Measurements from ENCODE around the gene TMC1.
"Not testable (repeated sequence)": the region's sequence is repeated elsewhere in the genome, so short reads cannot be mapped to it uniquely, and the experiment has no call there.

Gene TMC1

DNA sequence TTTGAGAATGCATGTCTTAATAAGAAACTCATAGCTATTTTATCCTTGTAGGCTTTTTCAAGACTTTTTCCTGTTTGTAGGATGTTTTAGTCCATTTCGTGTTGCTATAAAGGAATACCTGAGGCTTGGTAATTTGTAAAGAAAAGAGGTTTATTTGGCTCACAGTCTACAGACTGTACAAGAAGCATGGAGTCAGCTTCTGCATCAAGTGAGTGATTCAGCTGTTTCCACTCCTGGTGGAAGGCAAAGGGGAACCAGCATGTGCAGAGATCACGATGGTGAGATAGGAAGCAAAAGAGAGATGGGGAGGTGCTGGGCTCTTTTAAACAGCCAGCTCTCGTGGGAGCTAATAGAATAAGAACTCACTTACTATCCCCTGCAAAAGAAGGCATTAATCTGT, 254.2 kb downstream of the TMC1 start:
- DNase-seq, result no peak

DNA sequence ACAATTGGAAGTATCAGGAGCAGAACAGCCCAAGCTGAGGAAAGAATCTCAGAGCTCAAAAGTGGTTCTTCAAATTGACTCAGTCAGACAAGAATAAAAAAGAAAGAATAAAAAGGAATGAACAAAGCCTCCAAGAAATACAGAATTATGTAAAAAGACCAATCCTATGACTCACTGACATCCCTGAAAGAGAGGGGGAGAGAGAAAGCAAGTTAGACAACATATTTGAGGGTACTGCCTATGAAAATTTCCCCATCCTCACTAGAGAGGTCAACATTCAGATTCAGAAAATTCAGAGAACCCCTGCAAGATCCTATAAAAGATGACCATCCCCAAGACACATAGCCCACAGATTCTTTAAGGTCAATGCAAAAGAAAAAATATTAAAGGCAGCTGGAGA, 258.2 kb downstream of the TMC1 start:
- no peak for DNase-seq

DNA sequence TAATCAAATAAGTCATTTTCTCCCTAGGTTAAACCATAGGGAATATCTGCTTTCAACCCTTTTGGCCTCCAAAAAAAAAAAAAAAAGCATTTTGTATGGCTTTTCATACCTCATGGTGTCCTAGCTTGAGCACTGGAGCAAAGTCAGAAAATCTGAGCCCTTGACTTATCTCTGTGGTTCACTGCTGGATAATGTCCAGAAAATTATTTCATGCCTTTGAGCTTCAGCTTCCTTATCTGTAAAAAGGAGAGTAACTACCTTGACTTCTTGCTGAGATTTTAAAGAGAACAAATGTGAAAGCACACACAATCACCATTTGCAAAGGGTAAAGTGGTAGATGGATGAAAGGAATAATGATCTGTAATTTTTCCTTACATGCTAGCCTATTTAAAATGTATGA, 265.5 kb downstream of the TMC1 start:
- no peak for DNase-seq

DNA sequence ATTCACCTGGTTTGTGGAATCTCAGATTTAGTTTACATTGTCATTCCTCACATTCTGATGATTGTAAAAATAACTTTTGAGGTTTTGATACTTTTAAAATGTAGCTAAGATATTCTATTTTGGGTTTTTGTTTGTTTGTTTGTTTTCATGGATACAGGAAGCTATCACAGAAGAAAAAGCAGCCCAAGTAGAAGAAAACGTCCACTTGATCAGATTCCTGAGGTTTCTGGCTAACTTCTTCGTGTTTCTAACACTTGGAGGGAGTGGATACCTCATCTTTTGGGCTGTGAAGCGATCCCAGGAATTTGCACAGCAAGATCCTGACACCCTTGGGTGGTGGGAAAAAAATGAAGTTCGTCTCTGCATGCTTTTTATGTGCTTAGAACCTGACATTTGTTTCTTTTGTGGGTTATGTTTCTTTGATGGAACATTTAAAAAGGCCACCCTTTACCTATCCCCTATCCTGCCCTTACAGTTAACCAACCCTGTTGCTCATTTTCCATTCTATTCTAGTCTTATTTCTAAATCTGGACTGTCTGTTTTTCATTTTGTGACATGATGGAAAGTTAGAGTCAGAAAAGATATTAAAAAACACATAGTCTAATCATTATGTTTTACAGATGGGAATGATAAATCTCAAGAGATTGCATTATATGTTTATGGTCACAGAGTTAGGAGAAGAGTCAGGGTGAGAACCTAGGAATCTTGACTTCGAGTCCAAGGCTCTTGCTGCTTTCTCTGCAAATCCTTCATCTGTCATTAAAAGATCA, 267.7 kb downstream of the TMC1 start:
- no peak for DNase-seq

DNA sequence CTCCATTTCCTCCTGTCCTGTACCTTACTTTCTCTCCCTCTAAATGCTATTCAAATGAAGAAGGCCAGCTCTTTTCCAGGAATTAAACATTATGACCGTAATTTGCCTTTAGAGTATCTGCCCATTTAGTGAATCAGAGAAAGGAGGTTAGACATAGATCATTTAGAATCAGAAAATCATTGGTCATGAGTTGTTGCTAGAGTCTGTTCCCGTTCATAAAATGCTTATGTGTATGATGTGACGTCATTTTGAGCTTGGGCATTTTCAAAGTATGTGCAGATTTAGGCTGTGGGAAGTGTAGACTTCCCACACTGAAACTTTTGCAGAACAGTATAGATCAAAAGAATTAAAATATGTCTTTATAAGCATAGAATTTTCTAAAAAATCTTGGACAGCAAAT, 268.5 kb downstream of the TMC1 start:
- no peak for DNase-seq

DNA sequence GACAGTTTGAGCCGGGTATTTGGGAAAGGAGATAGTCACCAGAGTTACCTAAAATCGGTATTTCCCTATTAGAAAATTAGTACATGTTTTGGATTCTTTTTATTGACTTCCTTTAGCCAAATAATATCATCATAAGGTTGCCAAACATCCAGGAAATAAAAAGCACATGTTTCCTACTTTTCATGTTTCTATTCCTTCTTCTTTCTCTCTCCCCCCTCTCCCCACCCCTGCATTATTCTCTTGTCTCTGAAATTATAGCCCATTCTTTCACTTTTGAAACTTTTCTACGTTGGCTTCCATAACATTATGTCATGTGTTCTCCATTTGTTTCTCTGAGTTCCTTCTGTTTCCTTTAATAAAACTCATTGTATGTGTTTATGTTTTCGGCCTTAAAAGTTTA, 269.6 kb downstream of the TMC1 start:
- DNase-seq, result no peak

DNA sequence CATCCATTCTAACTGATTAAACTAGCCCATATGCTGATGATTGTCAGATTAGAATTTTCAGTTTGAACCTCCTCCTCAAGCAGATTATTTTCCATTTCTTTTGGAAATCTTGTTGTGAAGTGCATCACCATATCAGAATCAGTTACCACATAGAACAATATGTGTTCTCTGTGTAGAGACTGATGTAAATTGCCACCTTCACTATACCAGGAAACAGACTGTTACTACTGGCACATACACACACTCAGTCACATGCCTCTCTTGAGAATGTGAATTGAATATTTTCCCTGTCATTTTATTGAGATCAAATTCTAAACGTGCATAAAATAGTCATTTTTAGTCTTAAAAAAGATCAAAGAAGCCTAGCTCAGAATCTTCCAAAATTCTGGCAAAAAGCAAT, 270.0 kb downstream of the TMC1 start:
- no peak for DNase-seq

DNA sequence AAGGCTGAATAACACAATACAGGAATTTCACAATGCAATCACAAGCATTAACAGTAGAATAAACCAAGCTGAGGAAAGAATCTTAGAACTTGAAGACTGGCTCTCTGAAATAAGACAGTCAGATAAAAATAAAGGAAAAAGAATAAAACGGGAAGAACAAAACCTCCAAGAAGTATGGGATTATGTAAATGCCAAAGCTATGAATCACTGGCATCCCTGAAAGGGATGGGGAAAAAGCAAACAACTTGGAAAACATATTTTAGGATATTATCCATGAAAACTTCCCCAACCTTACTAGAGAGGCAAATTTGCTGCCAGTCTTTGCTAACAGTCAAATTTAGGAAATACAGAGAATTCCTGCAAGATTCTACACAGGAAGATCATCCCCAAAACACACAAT, 273.5 kb downstream of the TMC1 start:
- DNase-seq, result no peak

DNA sequence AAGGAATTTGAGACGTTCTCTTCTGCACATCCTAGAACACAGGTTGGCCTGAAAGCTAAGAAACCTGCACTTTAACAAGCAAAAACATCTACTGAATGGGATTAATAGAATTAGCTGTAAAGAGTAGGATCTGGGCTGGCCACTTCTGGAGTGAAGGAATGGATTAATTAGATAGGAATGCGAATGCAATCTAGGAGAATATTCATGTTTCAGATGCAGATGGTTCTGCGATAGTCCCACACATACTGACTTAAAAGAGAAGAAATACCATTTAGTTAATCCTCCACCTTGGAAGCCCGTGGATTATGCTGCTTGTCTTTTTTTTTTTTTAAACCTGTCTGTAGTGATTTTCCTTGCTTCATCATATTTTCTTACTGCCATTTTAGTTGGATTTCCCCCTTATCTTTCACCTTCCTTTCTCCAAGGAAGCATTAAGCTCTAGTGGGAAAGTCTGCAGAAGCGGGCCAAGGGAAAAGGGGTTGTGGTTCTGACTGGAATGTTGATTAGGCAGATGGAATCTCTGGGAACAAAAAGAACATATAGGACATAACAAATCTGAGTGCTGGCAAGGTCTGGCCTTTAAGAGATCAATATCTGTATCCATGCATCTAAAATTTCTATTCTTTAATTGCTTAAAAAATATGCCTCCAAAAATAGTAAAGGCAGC, 279.1 kb downstream of the TMC1 start:
- no peak for DNase-seq

DNA sequence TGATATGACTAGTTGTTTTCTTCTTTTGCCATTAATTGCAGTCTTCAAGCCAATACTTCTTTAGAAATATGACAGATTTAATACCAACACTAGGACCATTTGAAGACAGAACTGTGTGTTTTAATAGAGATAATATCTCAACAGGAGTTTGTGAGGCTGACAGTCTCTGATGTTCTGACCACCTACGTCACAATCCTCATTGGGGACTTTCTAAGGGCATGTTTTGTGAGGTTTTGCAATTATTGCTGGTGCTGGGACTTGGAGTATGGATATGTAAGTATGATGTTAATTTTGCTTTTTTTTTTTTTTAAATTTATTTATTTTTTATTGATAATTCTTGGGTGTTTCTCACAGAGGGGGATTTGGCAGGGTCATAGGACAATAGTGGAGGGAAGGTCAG, 283.8 kb downstream of the TMC1 start:
- DNase-seq, result no peak

DNA sequence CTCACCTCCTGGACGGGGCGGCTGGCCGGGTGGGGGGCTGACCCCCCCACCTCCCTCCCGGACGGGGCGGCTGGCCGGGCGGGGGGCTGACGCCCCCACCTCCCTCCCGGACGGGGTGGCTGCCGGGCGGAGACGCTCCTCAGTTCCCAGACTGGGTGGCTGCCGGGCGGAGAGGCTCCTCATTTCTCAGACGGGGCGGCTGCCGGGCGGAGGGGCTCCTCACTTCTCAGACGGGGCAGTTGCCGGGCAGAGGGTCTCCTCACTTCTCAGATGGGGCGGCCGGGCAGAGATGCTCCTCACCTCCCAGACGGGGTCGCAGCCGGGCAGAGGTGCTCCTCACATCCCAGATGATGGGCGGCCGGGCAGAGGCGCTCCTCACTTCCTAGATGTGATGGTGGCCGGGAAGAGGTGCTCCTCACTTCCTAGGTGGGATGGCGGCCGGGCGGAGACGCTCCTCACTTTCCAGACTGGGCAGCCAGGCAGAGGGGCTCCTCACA, 285.0 kb downstream of the TMC1 start:
- not testable (repeated sequence) for DNase-seq

DNA sequence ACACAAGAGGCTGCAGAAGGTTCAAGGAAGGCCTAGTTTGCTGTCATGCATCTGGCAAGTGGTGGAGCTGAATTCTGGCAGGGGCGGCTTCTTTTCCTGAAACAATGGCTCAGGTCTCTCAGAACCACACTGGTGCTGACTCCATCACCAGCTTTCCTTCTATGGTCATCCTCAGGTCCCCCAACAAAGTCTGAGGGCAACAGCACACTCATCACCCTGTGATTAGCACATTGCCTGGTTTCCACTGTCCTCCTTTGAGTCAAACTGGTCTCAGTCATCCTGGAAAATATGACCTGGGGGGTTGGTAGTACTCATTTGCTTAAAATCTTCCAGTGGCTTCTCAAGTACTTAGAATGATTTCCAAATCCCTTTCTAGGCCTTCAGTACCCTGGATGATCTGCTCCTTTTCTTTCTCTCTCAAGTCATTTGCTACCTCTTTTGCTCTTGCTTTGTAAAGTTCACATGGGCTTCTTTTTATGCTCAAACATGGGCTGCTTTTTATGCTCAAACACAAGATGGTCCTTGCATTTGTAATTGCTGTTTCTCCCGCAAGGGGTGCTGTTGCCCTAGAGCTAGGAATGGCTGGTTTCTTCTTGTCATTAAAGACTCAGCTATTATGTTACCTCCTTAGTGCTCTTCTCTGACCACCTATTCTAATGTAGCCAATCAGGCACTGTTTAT, 286.5 kb downstream of the TMC1 start:
- no peak for DNase-seq

DNA sequence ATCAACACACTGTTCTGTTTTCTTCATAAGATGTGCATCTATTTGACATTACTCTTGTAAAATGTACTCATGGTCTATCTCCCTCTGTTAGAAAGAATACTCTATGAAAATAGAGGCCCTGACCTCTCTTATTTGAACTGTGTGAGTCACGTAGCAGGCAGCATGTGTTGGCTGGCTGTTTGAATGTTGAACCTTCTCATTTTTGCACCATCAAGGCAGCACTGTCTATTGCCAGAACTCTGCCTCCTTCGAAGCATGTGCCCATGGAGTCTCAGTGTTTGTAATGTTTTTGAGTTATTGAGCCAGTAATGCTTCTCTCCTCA, 287.0 kb downstream of the TMC1 start:
- DNase-seq, result no peak

DNA sequence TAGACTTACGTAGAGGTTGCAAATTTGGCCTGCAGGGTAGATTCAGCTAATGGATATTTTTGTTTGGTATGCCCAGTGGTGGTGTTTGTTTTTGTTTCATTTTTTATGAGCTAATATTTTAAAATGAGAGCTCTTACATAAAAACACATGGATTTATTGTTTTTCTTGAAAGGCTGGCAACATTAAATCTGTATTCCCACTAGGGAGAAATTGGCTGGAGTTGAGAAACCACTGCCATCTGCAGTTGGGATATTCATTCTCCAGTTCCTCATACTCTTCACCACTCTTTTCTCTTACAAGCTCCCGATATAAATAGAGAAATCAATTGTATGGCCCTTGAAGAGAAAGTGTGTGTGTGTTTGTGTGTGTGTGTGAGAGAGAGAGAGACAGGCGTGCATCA, 288.2 kb downstream of the TMC1 start:
- DNase-seq, result no peak

DNA sequence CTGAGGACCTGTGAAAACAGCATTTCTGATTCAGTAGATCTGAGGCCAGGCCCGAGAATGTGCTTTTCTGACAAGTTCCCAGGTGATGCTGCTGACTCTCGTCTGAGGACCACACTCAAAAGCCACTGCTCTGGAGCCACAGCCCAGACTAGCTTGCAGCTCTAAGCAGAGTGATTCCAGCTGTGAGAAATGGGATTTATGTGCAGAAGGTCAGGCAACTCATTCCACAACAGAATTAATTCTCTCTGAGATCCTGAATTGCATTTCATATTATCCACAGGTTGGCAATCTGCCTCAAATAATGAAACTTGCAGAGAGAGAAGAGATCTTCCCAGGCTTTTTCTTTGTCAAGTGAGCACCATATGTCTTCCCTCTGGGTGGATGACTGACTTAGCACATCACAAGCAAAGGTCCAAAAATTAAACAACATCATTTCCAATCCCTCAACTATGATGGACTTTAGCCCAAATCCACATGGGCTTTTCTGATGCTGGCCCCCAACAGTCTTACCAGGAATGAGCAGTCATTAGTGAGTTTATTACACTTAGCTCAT, 291.2 kb downstream of the TMC1 start:
- DNase-seq, result no peak

DNA sequence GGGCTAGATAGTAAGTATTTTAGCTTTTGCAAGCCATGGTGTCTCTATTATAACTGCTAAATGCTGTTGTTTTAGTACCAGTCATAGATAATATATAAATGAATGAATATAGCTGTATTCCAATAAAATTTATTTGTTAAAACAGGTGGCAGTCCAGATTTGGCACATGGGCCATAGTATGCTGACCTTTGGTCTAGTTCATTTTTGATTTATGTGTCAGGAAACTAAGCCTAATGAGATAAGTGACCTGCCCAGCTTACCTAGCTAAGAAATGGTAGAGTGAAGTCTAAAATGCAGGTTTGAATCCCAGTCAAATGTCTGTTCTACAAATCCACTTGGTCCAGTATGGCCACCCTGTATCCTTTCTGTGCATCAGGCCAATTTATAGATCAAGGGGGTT, 292.1 kb downstream of the TMC1 start:
- no peak for DNase-seq

DNA sequence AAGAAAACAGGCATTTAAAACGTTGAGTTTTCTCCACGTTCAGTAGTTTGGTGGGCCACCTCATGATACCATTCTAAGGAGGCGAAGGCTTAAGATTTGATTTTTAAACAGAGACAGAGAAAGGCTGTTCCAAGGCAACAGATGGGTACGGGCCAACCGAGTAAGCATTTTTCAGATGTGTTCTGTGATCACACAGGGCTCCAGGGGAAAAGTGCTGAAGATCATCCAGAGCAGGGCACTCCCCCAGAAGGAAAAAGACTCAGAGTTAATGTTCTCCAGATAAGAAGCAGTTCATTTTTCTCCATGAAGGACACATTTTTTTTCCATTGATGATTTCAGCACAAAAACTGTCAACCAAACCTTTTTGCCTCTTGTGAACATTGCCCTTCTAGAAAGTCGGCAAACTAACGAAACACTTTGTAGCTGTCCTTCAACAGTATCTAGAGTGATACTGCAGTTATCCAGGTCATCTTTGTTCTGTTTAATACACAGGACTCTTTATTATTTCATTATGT, 292.7 kb downstream of the TMC1 start:
- DNase-seq, result no peak

DNA sequence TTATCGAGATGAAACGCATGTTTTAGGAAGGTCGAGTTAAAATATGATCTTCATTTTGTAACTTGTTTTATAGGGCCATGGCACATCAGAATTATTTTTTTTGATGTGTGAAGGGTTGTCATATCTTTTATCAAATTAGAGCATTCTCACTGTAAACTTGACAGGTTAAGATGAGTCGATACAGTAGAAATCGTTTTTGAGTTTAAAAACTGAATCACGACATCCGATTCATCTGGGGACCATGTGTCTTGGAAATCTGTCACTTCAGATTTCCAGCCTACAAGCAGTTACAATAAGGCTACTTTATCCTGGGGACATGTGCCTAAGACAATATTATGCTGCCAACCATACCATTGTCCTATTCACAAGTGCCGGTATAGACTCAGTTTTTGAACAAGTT, 295.3 kb downstream of the TMC1 start:
- no peak for DNase-seq

DNA sequence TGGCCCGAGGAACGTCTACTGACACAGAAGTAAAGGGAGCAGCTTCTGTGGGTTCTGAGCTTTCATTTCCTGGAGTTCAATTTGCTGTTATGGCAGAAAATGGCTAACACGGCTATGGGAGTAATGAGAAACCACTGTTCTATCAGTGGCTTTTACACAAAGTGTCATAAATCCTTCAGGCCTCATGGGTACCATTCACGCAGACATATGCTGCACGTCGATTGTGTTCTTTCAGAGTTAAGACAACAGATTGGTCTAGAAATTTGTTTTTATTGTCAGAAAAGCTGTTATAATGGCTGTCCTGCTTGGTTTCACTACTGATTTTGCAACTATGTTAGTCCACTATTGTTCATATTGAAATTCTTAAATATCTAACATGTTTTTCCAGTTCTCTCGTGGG, 296.0 kb downstream of the TMC1 start:
- DNase-seq, result no peak

DNA sequence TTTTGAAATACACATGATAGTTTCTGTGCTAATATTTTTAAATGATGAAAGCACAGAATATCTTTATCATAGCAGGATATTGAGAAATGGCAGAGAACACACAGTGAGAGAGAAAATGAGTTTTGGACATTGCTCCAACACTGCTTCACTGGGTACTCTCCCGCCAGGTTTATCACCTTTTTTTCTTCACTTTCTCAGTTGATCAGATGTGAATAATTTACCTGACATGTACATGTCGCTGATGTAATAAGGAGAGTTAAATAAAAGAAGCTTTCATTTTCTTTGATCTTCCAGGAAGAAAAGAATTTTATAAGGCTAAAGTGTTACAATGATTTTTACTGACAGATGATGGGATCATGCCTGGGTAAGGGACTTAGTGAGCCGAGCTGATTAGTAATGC, 297.0 kb downstream of the TMC1 start:
- DNase-seq, result no peak

DNA sequence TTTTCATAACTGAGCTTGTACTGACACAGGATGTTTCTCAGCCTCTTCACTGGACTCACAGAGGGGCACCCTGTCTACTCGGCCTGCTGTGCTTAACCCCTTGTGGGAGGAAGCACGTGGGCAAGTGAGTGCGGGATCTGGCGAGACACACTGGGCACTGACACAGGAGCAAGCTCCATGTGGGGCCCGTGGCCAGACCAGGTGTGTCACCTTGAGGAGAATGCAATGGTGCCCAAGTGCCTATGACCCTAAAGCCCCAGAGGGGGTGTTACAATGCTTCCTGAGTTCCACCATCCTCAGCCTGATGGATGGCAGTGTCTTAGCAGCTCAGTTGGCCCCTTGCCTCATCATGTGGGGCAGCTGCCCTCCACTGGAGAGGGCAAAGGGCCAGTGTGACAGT, 302.6 kb downstream of the TMC1 start:
- no peak for DNase-seq

DNA sequence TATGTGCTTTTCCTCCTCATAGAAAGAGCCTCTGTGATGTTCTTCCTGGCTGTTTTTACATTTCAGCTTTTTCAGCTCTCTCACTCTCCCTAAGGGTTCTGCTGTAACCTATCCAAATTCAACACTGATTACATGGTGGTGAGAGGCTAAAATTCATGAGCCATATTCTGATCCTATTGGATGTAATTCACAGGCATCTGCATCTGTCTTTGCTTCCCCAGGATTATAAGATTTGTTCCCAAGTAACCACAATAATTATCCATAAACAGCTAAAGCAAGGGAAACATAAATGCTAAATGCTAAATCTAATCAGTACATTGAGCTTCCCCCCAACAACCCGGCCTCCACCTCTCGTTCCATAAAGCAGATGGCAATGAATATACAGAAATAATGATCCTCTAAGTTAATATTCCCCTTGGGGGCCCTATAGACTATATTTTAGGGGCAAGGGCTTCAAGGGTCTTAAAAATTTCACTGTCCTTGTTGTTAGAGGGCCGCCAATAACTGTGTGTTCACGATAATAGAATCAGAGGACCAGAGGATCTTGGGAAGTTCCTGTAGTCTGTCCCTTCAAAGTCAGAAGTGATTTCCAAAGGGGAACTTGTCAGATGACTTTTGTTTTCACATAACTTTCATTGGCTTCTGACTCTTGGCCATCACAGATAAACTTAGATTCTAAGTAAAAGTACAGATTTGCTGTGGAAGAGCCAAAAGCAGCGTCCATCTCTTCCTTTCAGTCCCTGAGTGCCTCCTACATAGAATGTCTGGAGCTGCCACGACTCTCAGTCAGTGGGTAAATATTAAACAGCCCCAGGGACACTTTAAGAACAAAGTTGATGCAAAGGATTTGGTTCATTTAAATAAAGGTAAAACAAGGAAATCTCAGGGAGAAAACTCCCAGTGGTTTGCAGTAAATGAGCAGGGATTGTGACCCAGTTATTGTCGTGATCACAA, 305.9 kb downstream of the TMC1 start:
- DNase-seq, result no peak
